Fibroblast of skin of back (primary cell): Measurements from ENCODE around the gene SLC47A2.

Source experiments
- DNase-seq: peaks from one replicate; pipeline ENCODE4 v3.0.0-alpha.2; 2013

SLC47A2 gene

DNA sequence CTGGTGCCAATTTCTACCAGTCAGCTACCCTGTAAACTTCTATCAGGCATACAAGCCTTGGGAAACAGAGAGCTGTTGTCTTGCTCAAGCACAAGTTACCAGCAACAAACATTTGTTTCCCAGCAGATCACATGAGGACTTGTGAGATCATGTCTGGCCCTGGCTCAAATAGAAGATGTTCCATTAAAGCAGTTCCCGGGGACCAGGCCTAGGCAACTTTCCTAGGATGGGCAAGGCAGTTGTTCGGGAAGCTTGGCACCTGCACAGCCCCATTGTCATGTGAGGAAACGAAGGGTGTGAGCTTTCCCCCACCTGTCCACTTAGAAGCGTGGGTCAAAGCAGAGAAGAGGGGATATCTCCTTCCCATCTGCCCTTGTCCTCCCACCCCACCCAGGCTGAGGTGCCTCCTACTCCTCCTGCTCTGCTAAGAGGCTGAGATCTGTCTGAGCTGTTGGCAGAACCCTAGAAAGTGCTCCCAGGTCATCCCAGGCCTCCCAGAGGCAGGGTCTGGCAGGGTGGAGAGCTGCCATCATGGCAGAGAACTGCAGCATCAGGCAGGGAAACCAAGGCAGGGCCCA is 11.2 kb upstream of the SLC47A2 start:
- DNase-seq, result no peak

DNA sequence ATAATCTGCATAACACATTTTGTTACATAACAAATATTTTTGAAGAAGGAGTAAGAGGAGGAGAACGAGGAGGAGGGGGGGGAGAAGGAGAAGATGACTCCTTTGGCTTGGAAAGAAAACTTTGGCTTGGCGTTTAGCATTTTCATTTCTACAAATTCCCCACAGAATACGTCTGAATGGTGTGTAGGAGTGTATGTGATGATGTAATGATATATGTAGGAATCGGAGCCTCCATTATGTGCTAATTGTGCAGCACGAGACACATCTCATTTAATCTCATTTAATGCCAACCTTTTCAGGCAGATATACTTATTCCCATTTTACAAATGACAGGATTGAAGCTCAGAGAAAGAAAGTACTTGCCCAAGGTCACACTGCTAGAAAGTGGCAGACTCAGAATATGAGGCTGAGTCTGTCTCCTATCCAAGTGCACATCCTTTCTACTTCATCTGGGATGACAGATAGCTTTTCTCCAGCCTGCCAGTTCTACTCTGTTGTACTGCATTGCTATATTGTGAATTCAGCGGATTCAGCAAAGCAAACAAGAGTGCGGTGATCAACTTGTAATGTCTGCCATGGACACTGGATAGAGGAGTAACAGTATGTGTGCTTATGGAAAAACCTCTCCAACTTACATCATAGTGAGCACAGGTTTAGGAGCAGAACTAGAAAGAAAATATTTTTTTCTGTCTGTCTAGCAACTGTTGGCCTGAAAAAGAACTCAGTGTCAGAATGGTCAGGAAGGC is 10.4 kb upstream of the SLC47A2 start:
- DNase-seq, result no peak

DNA sequence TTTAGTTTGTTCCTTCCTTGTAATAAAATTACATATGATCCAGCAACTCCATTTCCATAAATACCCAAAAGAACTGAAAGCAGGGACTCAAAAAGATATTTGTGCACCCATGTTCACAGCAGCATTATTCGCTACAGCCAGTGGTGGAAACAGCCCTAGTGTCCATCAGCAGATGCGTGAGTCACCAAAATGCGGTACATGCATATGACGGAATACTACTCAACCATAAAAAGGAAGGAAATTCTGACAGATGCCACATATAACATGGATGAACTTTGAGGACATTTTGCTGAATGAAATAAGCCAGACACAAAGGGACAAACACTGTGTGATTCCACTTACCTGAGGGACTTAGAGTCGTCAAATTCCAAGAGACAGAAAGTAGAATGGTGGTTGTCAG is 9.1 kb upstream of the SLC47A2 start:
- DNase-seq, result no peak

DNA sequence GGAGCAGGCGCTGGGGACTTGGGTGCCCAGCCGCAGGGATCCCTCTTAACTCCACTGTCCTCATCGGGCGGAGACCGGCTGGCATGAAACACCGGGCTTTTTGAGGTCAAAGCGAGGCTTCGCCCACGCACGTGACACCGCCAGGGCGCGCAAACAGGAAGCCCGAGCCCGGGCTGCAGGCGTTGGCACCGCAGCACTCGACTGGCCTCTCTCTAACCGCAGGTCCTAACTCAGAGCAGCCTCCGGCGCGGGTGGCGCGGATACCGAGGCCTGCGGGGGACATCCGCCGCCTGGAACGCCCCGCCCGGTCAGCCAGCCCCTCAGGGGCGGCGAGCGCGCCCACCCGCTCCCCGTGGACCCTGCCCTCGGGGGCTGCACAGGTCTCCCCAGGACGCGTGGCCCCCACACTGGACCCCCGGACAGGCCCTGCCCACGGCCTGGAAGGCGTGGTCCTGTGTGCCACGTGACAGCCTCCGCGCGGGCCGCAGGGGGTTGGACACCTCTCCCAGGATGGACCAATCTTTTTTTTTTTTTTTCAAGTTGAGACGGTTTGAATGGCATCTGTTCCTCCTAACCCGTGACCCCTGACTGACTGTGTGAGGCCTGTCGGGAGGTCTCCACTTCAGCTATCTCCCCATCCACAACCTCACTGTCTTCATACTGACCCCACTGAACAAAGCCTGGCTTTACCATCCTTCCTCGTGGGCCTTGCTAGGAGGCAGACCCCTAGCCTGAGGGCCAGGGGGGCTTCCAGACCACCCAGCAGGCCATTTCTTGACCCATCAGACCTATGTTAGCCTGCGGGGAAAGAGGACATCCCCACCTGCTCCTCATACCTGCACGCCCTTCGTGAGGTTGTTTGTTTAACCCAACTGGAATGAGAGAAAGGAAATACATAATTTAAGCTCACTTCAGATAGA is 8.4 kb upstream of the SLC47A2 start:
- DNase-seq, result no peak

DNA sequence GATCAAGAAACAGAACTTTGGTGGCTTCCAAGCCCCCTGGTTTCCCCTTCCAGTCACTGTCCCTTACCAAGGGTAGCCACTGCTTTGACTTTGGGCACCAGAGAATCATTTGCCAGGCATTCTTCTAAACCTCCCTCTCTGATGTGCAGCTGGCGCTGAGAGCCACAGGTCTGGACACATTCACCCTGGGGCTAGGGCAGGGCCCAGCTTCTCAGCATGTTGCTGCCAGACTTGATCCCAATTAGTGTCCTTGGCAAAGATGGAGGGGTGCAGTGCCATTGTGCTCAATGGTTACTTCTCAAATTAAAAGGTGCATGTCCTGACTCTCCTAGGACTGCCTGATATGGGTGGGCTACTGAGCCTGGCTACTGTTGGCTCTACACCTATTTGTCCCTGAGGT is 7.6 kb upstream of the SLC47A2 start:
- DNase-seq, result no peak

DNA sequence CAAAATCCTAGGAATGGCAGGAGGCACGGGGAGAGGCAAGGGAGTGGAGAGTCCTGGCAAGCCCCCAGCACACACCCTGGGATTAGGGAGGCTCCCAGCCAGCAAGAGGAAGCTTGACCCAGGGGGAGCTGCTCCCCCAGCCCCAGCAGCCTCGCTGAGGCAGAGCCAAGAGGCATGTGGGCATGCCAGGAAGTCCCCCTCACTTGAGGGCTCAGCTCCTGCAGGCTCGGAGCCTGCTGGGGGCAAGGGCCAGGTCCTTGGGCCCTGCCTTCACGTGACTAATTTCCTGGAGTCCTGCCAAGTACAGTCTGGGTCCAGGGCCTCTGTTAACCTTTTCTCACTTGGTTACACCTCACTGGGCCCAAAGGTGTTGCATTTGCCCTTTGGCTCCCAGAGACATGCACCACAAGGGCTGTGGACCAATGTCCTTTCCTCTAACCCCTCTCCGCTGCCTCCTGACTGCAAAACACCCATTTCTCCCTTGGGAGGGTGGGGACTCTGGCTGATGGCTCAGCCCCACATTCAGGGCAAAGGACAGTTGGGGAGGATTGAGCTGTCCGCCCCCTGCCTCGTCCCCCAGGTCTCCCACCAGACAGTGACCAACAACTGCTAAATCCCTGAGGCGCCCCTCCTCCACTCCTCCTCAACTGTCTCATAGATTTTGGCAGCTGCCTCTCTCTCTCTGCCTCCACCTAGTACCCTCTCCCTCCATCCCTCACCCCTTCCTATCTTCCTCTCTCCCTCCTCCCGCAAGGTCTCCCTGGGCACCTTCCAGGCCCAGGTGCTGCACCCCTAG is 4.4 kb upstream of the SLC47A2 start:
- no peak for DNase-seq

DNA sequence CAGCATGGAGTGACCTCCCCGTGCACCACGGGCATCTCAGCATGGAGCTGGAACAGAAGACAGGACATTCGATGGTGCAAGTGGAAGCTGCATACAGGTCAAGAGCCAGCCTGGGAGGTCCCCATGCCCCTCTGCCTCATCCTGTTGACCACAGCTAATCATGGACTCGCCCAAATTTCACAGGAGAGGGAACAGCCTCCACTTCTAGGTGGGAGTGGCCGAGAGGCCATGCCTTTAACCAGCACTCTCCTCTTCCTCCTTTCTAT is 3.8 kb upstream of the SLC47A2 start:
- no peak for DNase-seq

DNA sequence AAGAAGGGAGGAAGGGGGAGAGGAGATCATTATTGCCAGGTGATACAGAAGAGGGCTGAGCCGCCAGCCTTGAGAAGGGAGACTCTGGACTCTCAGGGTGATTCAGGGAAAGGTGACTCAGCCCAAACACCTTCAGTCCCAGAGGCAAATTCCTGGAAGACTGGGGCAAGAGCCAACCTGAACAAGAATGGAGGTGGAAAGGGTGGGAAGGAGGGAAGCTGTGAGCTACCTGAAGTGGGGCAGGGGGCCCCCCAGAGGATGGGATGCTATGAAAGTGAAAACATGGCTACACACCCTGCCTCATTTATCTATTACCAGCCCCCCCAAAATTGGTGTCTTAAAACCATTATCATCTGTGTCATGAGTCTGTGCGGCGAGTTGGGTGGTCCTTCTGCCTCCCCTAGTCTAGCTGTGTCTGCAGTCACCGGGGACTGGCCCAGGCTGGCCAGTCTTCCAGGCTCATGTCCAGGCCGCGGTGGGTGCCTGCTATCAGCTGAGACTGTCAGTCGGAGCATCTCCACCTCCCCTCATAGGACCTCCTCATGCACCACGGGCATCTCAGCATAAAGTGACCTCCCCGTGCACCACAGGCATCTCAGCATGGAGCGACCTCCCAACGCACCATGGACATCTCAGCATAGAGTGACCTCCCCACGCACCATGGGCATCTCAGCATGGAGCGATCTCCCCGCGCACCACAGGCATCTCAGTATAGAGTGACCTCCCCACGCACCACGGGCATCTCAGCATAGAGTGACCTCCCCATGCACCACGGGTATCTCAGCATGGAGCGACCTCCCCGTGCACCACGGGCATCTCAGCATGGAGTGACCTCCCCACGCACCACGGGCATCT is 3.2 kb upstream of the SLC47A2 start:
- no peak for DNase-seq

DNA sequence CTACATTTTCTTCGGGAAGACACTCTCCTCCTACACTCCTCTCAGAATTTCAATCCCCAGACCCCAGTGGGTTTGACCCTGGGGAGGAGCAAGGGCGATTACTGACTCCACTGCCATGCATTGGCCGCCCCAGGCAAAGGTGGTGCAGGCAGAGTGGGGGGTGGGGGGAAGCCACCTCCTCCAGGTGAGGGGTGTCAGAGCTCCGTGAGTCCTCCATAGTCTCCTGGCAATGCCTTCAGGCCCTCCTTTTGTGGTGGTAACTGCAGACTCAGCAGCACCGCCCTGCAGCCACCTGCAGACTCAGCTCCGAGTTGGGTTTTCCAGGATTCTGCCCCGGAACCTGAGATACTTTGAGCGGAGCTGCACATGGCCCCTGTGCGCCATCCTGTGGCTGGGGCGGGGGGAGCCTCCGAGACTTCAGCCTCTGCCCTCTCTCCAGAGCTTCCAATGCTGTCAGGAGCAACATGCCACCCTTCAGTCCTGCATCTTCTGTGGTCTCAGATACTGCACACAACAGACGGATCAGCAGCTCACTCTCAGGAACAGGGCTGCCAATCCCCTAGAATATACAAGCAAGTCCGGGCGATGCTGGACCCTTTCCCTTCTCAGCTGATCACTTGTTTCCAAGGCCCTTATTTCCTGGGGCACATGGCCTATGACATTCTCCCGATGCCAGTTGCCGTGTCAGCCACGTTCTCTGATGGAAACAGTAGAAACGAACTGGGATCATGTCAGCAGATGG is 2.4 kb upstream of the SLC47A2 start:
- DNase-seq, result no peak

DNA sequence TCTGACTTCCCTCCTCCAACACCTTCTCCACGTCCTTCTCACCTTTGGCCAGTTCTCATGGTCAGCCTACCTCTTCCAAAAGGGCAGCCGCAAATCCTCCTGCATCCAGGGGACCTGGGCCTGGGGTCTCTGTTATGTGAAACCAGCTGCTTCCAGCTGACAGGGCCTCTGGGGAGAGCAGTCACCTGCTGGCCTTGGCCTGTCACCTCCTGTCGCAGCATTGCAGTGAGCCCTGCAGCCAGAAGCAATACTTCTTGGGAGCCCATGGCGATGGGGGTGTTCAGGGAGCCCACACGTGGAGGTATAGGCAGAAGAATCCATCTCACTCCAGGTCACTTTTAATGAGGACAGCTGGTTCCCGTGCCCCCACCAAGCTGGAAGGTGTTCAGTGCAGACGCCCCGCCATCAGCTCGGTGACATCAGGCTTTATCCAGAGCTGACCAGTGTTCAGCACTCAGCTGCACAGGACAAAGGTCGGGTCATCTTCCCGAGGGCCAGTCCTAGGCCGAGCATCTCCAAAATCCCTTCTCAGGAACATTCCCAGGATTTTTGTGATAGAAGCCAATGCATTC is 1.7 kb upstream of the SLC47A2 start:
- DNase-seq, result no peak

DNA sequence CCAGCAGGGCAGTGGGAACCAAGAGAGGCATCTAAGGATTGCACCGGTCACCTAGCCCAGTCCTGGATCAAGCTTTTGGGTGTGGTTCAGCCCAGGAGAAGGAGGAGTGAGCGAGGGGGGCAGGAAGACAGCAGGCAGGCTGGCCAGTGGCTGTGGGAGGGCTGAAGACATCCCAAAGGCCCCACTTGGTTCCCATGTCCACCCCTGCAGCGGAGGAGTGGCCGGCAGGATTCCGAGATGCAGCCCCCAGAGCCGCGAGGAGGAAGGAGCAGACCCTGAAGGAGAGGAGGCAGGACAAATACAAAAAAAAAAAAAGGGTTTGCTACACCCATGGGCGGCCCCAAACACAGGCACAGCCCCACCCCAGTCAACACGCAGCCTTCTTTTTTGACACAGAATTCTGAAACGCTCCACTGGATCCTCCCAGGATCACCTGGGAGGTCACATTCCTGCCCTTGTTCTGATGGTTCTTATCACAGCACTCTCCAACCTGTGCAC is 1.1 kb upstream of the SLC47A2 start:
- no peak for DNase-seq

DNA sequence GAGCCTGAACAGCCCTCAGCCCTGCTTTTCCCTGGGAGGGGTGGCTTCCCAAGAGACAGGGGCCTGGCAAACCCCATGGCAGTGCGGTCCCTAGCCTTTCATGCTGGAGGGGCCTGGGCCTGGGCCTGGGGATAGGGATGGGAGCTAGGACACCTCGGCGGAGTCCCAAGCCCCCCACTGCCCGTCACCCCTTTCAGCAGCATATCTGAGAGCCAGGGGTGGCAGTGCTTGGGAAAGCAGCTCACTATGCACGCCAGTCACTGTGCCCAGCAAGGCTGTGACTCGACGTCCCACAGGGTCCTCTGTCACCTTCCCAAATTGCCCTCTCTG is 612 bp upstream of the SLC47A2 start:
- DNase-seq, result no peak

DNA sequence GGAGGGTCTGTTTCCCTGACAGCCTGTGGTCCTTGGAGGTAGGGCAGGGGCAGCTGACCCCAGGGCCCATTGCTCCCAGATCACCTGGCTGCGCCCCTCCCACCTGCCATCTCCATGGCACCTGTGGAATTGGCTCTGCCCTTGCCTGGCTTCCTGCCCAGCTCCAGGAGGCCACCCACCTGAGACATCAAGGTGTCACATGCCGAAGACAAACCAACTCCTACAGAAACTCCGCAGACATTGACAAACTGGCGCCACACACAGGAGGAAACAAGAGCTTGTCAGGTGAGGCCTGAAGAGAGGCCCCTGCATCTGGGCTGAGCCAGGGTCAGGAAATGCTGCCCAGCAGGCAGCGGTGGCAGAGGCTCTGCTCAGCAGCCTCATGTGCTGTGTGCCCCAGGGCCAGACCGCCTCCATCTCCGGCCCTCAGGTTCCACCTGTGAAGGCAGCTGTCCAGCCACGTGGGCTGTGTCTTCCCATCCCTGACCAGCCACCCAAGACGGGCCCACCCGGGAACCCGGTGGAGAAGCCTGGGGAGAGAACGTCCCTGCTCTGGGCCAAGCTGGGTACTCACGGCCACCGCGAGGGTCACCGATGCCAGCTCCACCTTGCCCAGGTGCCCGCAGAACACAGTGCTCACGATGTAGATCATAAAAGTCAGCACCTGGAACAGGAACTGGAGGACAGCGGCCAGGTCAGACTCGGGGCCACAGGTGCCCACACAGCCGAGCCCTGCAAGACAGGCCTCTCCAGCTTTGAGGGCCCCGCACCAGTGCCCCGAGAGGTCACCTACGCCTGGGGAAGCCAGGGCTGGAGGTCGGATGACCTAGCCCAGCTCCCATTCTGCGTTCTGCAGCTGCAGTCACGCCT is 1.6 kb downstream of the SLC47A2 start:
- no peak for DNase-seq

DNA sequence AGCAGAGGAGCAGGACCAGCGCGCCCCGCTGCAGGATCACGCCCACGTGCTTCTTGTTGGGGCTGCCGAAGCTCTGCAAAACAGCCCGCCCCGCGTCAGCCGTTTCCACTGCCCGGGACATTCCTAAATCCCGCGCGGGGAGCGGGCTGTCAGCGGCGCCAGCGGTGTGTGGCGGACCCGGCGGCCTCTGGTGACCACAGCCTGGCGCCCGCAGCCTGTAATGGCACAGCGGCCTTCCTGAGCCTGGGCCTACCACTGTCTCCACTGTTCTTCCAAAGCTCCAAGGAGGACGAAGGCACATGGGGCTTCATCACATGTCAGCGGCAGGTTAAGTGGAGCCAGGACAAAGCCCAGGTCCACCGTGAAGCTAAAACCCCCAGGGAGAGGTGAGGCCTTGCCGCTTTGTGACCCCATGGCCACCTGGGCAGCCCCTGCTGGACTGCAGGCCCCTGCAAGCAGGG is 2.5 kb downstream of the SLC47A2 start:
- DNase-seq, result no peak

DNA sequence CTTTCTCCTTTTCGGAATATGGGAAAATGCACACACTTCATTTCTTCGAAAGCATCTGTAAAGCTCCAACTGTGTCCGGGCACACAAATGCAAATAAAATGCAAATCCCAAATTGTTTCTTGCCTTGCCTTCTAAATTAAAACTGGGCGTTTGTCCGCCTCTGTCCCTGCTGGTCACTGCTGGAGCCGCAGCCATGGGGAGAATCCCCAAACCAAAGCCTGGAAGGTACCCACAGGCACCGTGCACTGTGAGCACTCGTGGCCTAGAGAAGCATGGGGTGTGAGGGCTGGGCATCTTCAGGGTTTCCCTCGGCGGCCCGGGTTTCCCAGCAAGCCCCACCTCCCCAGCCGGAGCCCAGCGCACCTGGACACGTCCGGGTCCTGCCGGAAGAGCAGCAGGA is 2.9 kb downstream of the SLC47A2 start:
- DNase-seq, result no peak

DNA sequence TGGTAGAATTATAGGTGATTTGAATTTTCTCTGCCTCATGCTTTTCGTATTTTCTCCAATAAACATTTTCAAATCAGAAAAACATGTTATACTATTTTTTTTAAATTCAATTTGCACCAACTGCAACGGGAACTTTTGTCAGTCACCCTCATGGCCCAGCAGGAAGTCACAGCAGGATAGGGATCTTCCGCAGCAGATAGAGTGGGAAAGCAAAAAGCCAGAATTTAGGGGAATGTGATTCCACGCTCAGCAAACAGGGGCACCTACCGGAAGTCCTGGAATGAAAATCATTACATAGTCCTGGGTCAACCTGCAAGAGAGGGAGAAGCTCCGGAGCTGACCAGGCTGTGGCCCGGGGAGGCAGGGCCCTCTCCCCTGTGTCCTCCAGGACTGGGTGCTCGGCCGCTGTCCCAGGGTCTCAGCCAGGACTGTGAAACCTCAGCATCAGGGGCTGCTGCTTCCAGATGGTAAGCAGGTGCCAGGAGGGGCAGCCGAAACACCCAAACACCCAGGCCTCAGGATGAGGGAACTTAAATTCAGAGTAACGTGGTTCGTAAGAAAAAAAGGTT is 3.9 kb downstream of the SLC47A2 start:
- DNase-seq, result no peak

DNA sequence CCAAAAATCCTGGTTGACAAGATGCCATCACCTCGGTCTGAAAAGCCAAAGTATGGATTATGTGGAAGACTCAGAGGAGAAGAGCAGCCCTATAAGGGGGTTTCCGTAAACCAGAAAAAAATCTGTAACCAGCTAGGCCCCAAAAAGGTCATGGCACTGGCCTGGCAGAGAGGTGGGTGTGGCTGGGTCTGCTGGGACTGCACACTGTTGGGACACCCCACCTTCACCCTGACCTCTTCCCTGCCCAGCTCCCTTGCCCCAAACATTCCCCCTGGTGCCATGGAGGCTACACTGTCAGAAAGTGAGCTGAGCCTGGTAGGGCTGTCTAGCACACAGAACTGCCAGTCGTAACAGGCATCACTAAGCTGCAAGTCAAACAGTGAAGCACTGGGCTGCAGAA is 6.5 kb downstream of the SLC47A2 start:
- DNase-seq, result no peak

DNA sequence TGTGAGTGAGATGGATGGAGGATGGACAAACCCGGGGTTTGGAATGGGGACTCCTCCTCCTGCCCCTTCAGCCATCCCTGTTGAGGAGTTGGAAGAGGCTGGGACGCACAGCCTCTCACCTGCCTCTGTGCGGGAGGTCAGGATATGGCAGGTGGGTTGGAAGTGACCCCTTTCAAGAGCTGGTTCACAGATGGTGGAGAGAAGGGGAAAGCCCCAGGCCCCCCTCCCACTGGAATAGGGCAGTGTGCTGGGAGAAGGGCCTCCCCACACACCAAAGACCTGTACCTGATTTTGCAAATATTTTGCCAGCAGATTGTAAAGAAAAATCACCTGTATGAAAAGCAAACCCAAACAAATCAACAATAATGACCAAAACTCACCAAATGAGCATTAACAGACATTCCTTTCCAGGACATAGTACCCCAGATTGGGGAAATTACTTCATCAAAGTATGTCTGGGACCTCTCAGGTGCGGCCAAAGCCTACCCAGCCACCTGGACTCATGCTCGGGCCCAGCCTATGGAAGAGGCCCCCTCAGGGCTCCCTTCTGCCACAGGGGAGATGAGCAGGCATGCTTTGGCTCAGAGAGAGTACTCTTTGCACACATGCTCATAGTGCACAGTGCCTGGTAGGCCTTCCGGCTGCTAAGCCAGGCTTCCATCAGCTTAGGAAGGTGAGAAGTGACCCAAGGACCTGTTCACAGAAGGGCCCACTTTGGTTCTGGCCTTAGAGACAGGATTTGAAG is 7.8 kb downstream of the SLC47A2 start:
- DNase-seq, result no peak
